Aorta (tissue), 5 donors: ENCODE results near the gene GRAMD1C. TPM values are rescaled to one million over a fixed set of nuclear protein-coding genes. Genes with fewer than 3 reads are reported as not detected.
"Not testable (repeated sequence)": the region's sequence is repeated elsewhere in the genome, so short reads cannot be mapped to it uniquely, and the experiment has no call there.

Experiments used
- ATAC-seq: fragments of 200-7000 bp; cut with Tn5 transposase; one replicate; pipeline ENCODE4 v1.9.1; 2022; ENCODE audit warnings: moderate library complexity; ENCODE audit not compliant: low FRiP score
- DNase-seq, 2 donors: peaks; one replicate each; pipeline ENCODE4 v3.0.0-alpha.2; 2020
- H3K27ac ChIP-seq, 2 donors: one replicate each; pipeline ENCODE4 v1.5.1; 2013; ENCODE audit warnings: low read length in 2 of 2, mild to moderate bottlenecking in 2 of 2, moderate library complexity in 2 of 2, control low read depth in 1 of 2, inconsistent platforms in 1 of 2, low read depth in 1 of 2
- H3K27me3 ChIP-seq, 2 donors: one replicate each; pipeline ENCODE4 v1.6.1; 2013; ENCODE audit warnings: control low read depth in 1 of 2, low read length in 1 of 2, mild to moderate bottlenecking in 1 of 2, moderate library complexity in 1 of 2; ENCODE audit not compliant: insufficient read depth in 2 of 2, control insufficient read depth in 1 of 2
- H3K36me3 ChIP-seq, 2 donors: one replicate each; pipeline ENCODE4 v1.6.1; 2013; ENCODE audit warnings: control low read depth in 1 of 2, low read length in 1 of 2, mild to moderate bottlenecking in 1 of 2; ENCODE audit not compliant: insufficient read depth in 2 of 2, control insufficient read depth in 1 of 2
- H3K4me1 ChIP-seq, 2 donors: one replicate each; pipeline ENCODE4 v1.6.1; 2013; ENCODE audit warnings: low read length in 2 of 2, control low read depth in 1 of 2, mild to moderate bottlenecking in 1 of 2, moderate library complexity in 1 of 2; ENCODE audit not compliant: insufficient read depth in 2 of 2, control insufficient read depth in 1 of 2
- H3K4me3 ChIP-seq, 2 donors: one replicate each; pipeline ENCODE4 v1.5.1; 2013; ENCODE audit warnings: low read length in 2 of 2, control low read depth in 1 of 2, mild to moderate bottlenecking in 1 of 2
- H3K9me3 ChIP-seq: one replicate; pipeline ENCODE4 v1.6.1; 2013; ENCODE audit warnings: mild to moderate bottlenecking, low read length; ENCODE audit not compliant: control insufficient read depth
- WGBS, 2 donors: extraction: QIAGEN DNeasy Blood & Tissue Kit; methylation state at CpG; one replicate each; pipeline ENCODE4 v1.1.7; 2013; 5-methylcytosine and 5-hydroxymethylcytosine counted together
- intact Hi-C, 2 donors: fragments of 100-400 bp; cut with DNase I; formaldehyde crosslinking; loops; one replicate each; pipeline versions ENCODE4 v1.14.2 to v1.15.0; 2022
- polyA plus RNA-seq, 2 donors: library from polyadenylated mRNA; stranded (reverse); fragments of 200-250 nt; gene quantifications; one replicate each; pipeline ENCODE4 v1.2.3, GENCODE V29; 2013
- total RNA-seq, 2 donors: library from RNA; stranded (reverse); fragmentation: NEBNext Ultra II Directional; extraction: Animal tissue kit (Norgen Biotek cat#: 25700); gene quantifications; one replicate each; pipeline ENCODE4 v1.2.1, GENCODE V29; 2021
- donor health status: healthy with polysubstance abuse.
- donor health status: Bipolar disorder and iron deficiency.
- donor health status: DM: no; HTN: no; CAD: no.
- donor health status: DM: no; HTN: no; CAD: no.
- donor health status: DM: yes; HTN: yes; CAD: no.

The GRAMD1C gene
- total and polyA plus RNA-seq, 4 donors = 0.97 to 4.0 (median 2.6) TPM

GRCh38 chr3:113847247-113847646, 8.7 kb downstream of the GRAMD1C start:
- ATAC-seq (no peak), DNase-seq (no peak)
- no peaks in the 10 kb centered on the region for H3K9me3 ChIP-seq
- intact Hi-C loops = no loop called here
- peaks cover 0 to 3% of the 10 kb centered on the region in 2 donors for H3K4me1 ChIP-seq
- H3K36me3 ChIP-seq = no peaks in the 10 kb centered on the region
- H3K4me3 ChIP-seq = no peak overlapping the region
- H3K27ac ChIP-seq = no peak overlapping the region
- H3K27me3 ChIP-seq = no peaks in the 10 kb centered on the region

GRCh38 chr3:113847664-113848461, 9.3 kb downstream of the GRAMD1C start:
- no peaks in the 10 kb centered on the region for H3K9me3 ChIP-seq
- no peaks in the 10 kb centered on the region for H3K27me3 ChIP-seq
- WGBS, 2 donors = 73 to 82% methylated on average over 2 of the region's 2 CpGs
- H3K4me3 ChIP-seq = no peak overlapping the region
- peaks cover 0 to 3% of the 10 kb centered on the region in 2 donors for H3K4me1 ChIP-seq
- ATAC-seq (no peak), DNase-seq (no peak)
- no peaks in the 10 kb centered on the region for H3K36me3 ChIP-seq
- no peak overlapping the region for H3K27ac ChIP-seq
- intact Hi-C loops = no loop called here

GRCh38 chr3:113849071-113849470, 10.5 kb downstream of the GRAMD1C start:
- ATAC-seq, DNase-seq, H3K4me3 ChIP-seq, H3K4me1 ChIP-seq, intact Hi-C loops, H3K27ac ChIP-seq, H3K9me3 ChIP-seq, H3K36me3 ChIP-seq, H3K27me3 ChIP-seq: not testable (repeated sequence)
- WGBS, 2 donors = 97 to 98% methylated on average over 2 to 3 of the region's 3 CpGs

GRCh38 chr3:113849841-113850240, 11.3 kb downstream of the GRAMD1C start:
- ATAC-seq, DNase-seq, H3K9me3 ChIP-seq, H3K36me3 ChIP-seq, H3K27ac ChIP-seq, intact Hi-C loops, H3K4me3 ChIP-seq, H3K4me1 ChIP-seq, H3K27me3 ChIP-seq: not testable (repeated sequence)
- 92 to 96% methylated on average over 4 to 22 of the region's 22 CpGs for WGBS, 2 donors

- DNase-seq, intact Hi-C loops: not testable (repeated sequence)
- 89 to 95% methylated on average over 9 of the region's 9 CpGs for WGBS, 2 donors
Observed at GRCh38 chr3:113850391-113850790, 11.8 kb downstream of the GRAMD1C start.

GRCh38 chr3:113852506-113852905, 13.9 kb downstream of the GRAMD1C start:
- H3K36me3 ChIP-seq = no peaks in the 10 kb centered on the region
- intact Hi-C loops = no loop called here
- 68 to 69% methylated on average over 3 of the region's 3 CpGs for WGBS, 2 donors
- no peak overlapping the region for H3K4me3 ChIP-seq
- H3K9me3 ChIP-seq = no peaks in the 10 kb centered on the region
- peaks cover 0 to 3% of the 10 kb centered on the region in 2 donors for H3K4me1 ChIP-seq
- ATAC-seq (no peak), DNase-seq (no peak)
- H3K27ac ChIP-seq = no peak overlapping the region
- no peaks in the 10 kb centered on the region for H3K27me3 ChIP-seq

More at GRCh38 chr3:113850391-113850790, 11.8 kb downstream of the GRAMD1C start:
- H3K36me3 ChIP-seq, H3K9me3 ChIP-seq, H3K27ac ChIP-seq, H3K4me3 ChIP-seq, H3K4me1 ChIP-seq, ATAC-seq, H3K27me3 ChIP-seq: not testable (repeated sequence)

- no peaks in the 10 kb centered on the region for H3K36me3 ChIP-seq
- H3K9me3 ChIP-seq = no peaks in the 10 kb centered on the region
- DNase-seq (no peak), ATAC-seq (no peak)
- intact Hi-C loops = no loop called here
- no peaks in the 10 kb centered on the region for H3K4me1 ChIP-seq
- H3K4me3 ChIP-seq = no peak overlapping the region
- no peaks in the 10 kb centered on the region for H3K27me3 ChIP-seq
- WGBS, 2 donors = 73 to 92% methylated on average over 4 of the region's 4 CpGs
- no peak overlapping the region for H3K27ac ChIP-seq
Observed at GRCh38 chr3:113867506-113867905, 28.9 kb downstream of the GRAMD1C start.

- H3K4me3 ChIP-seq = no peak overlapping the region
- no peaks in the 10 kb centered on the region for H3K36me3 ChIP-seq
- intact Hi-C loops = no loop called here
- ATAC-seq (no peak), DNase-seq (no peak)
- no peak overlapping the region for H3K27ac ChIP-seq
- no peaks in the 10 kb centered on the region for H3K9me3 ChIP-seq
- 97 to 98% methylated on average over 6 of the region's 6 CpGs for WGBS, 2 donors
- H3K4me1 ChIP-seq = no peaks in the 10 kb centered on the region
- H3K27me3 ChIP-seq = no peaks in the 10 kb centered on the region
Observed at GRCh38 chr3:113873293-113873692, 34.7 kb downstream of the GRAMD1C start.

- no peaks in the 10 kb centered on the region for H3K9me3 ChIP-seq
- WGBS, 2 donors = 94 to 96% methylated on average over 4 of the region's 4 CpGs
Observed at GRCh38 chr3:113873814-113874526, 35.4 kb downstream of the GRAMD1C start.

More at GRCh38 chr3:113873814-113874526, 35.4 kb downstream of the GRAMD1C start:
- intact Hi-C loops = no loop called here
- Histone ChIP-seq H3K4me3 (no peak overlapping the region), H3K27me3 (no peaks in the 10 kb centered on the region), H3K27ac (no peak overlapping the region), H3K36me3 (no peaks in the 10 kb centered on the region), H3K4me1 (no peaks in the 10 kb centered on the region)
- ATAC-seq = no peak
- DNase-seq = no peak
